OCI-LY7 (cell line): ENCODE data around the gene FGD3. TPM values are rescaled to one million over a fixed set of nuclear protein-coding genes. Genes with fewer than 3 reads are reported as not detected.

Source experiments
- total RNA-seq, 2 experiments: library from RNA; depleted of rRNA in 1 of 2; stranded (reverse); fragments of >200 nt in 1 of 2; shearing (Covaris generic) in 1 of 2; gene quantifications; 2 replicates each; pipeline ENCODE4 v1.2.3, GENCODE V29; 2014 to 2022

Gene FGD3
- total RNA-seq, 2 experiments from 2014 or later, result 22.1 to 22.9 TPM

Other genes with a start within 250 kb of the FGD3 start
- 71.0 and 71.7 TPM in 2 replicates for gene BICD2, start 182.7 kb upstream of the FGD3 start, total RNA-seq (2014; rRNA removed; shearing (Covaris generic))
- gene BICD2, start 182.7 kb upstream of the FGD3 start, total RNA-seq (2022), result 46.5 and 53.9 TPM in 2 replicates
- gene ZNF484, start 69.5 kb upstream of the FGD3 start, total RNA-seq (2014; rRNA removed; shearing (Covaris generic)), result 9.7 and 10.1 TPM in 2 replicates
- 8.0 and 9.4 TPM in 2 replicates for gene ZNF484, start 69.5 kb upstream of the FGD3 start, total RNA-seq (2022)
- gene SUSD3, start 111.2 kb downstream of the FGD3 start, total RNA-seq (2014; rRNA removed; shearing (Covaris generic)), result 160 and 201 TPM in 2 replicates
- 94.1 and 116 TPM in 2 replicates for gene SUSD3, start 111.2 kb downstream of the FGD3 start, total RNA-seq (2022)
- 18.4 and 26.8 TPM in 2 replicates for gene CARD19, start 148.7 kb downstream of the FGD3 start, total RNA-seq (2014; rRNA removed; shearing (Covaris generic))
- gene CARD19, start 148.7 kb downstream of the FGD3 start, total RNA-seq (2022), result 13.4 and 15.8 TPM in 2 replicates
- gene NINJ1, start 186.7 kb downstream of the FGD3 start, total RNA-seq (2014; rRNA removed; shearing (Covaris generic)), result 6.2 and 13.3 TPM in 2 replicates
- 18.1 and 18.3 TPM in 2 replicates for gene NINJ1, start 186.7 kb downstream of the FGD3 start, total RNA-seq (2022)
- gene WNK2, start 236.6 kb downstream of the FGD3 start, total RNA-seq (2014; rRNA removed; shearing (Covaris generic)), result 118 and 142 TPM in 2 replicates
- gene WNK2, start 236.6 kb downstream of the FGD3 start, total RNA-seq (2022), result 176 and 194 TPM in 2 replicates